CD14-positive monocyte (primary cell): ENCODE measurements around the gene TOP3A. TPM values are rescaled to one million over a fixed set of nuclear protein-coding genes. Genes with fewer than 3 reads are reported as not detected.

Experiments
- DNase-seq, 3 donors: peaks; one replicate each; pipeline ENCODE4 v3.0.0-alpha.2; 2011 to 2022
- H2AFZ ChIP-seq: 2 replicates; pipeline ENCODE4 v1.6.0; 2012; ENCODE audit warnings: mild to moderate bottlenecking, low read depth, low read length, inconsistent platforms; ENCODE audit not compliant: insufficient read depth, poor library complexity, severe bottlenecking
- H3K27ac ChIP-seq, 2 donors: 1 replicate in 1 of 2; 2 replicates in 1 of 2; pipeline ENCODE4 v1.5.1; 2012 to 2013; ENCODE audit warnings: low read length in 2 of 2, control low read depth in 1 of 2, inconsistent platforms in 1 of 2, low read depth in 1 of 2, mild to moderate bottlenecking in 1 of 2
- H3K27me3 ChIP-seq, 2 donors: one replicate each; pipeline versions ENCODE4 v1.6.0 to v1.6.1; 2011 to 2013; ENCODE audit warnings: low read length in 2 of 2; ENCODE audit not compliant: control insufficient read depth in 2 of 2, insufficient read depth in 2 of 2
- H3K36me3 ChIP-seq, 2 donors: replicated peaks in 1 of 2; 1 replicate in 1 of 2; 2 replicates in 1 of 2; pipeline versions ENCODE4 v1.5.1 to v1.6.1; 2012 to 2013; ENCODE audit warnings: low read length in 2 of 2, control low read depth in 1 of 2, inconsistent platforms in 1 of 2, mild to moderate bottlenecking in 1 of 2; ENCODE audit not compliant: insufficient read depth in 2 of 2, control insufficient read depth in 1 of 2
- H3K4me1 ChIP-seq, 2 donors: 1 replicate in 1 of 2; 2 replicates in 1 of 2; pipeline versions ENCODE4 v1.5.1 to v1.6.1; 2012 to 2013; ENCODE audit warnings: low read length in 2 of 2, control low read depth in 1 of 2, inconsistent platforms in 1 of 2, mild to moderate bottlenecking in 1 of 2, moderate library complexity in 1 of 2; ENCODE audit not compliant: insufficient read depth in 2 of 2, control insufficient read depth in 1 of 2
- H3K4me2 ChIP-seq: replicated peaks from 2 replicates; pipeline ENCODE3; 2012; ENCODE audit warnings: low read length, moderate library complexity, mild to moderate bottlenecking; ENCODE audit not compliant: poor library complexity, severe bottlenecking; ENCODE audit errors: extremely low read depth
- H3K4me3 ChIP-seq, 3 experiments: fragments of 200-600 bp in 1 of 3; sonication (generic) in 1 of 3; replicated peaks in 1 of 3; 1 replicate in 2 of 3; 2 replicates in 1 of 3; pipeline ENCODE4 v1.5.1; 2011 to 2013; ENCODE audit warnings: low read length in 3 of 3, mild to moderate bottlenecking in 3 of 3, control low read depth in 2 of 3, low read depth in 2 of 3, inconsistent platforms in 1 of 3, moderate library complexity in 1 of 3
- H3K79me2 ChIP-seq: 2 replicates; pipeline ENCODE4 v1.6.0; 2012; ENCODE audit warnings: mild to moderate bottlenecking, control low read depth, inconsistent platforms, low read length, moderate library complexity; ENCODE audit not compliant: insufficient read depth
- H3K9ac ChIP-seq: 2 replicates; pipeline ENCODE4 v1.6.0; 2017; ENCODE audit warnings: low read length, mild to moderate bottlenecking; ENCODE audit not compliant: insufficient read depth, poor library complexity, severe bottlenecking
- H3K9me3 ChIP-seq, 2 donors: replicated peaks in 1 of 2; 1 replicate in 1 of 2; 2 replicates in 1 of 2; pipeline versions ENCODE4 v1.5.1 to v1.6.1; 2012 to 2013; ENCODE audit warnings: low read length in 2 of 2, control low read depth in 1 of 2; ENCODE audit not compliant: control insufficient read depth in 1 of 2, insufficient read depth in 1 of 2
- H4K20me1 ChIP-seq: 2 replicates; pipeline ENCODE4 v1.6.0; 2012; ENCODE audit warnings: mild to moderate bottlenecking, low read length, control low read depth, moderate library complexity; ENCODE audit not compliant: insufficient read depth
- H3K27ac Mint-ChIP-seq, 7 donors: one replicate each; pipeline ENCODE4 v1.8.0; 2020; ENCODE audit warnings: mild to moderate bottlenecking in 7 of 7, mixed read lengths in 7 of 7, moderate library complexity in 6 of 7, inconsistent platforms in 2 of 7
- H3K27me3 Mint-ChIP-seq, 3 donors: one replicate each; pipeline ENCODE4 v1.8.0; 2021 to 2022; ENCODE audit warnings: low read depth in 3 of 3, mild to moderate bottlenecking in 3 of 3, mixed read lengths in 3 of 3, moderate library complexity in 3 of 3, inconsistent platforms in 1 of 3
- H3K36me3 Mint-ChIP-seq, 2 donors: one replicate each; pipeline ENCODE4 v1.8.0; 2020; ENCODE audit warnings: mixed read lengths in 2 of 2, inconsistent platforms in 1 of 2, mild to moderate bottlenecking in 1 of 2
- H3K4me1 Mint-ChIP-seq: one replicate; pipeline ENCODE4 v1.8.0; 2020; ENCODE audit warnings: mild to moderate bottlenecking, mixed read lengths
- H3K4me3 Mint-ChIP-seq, 2 donors: one replicate each; pipeline ENCODE4 v1.8.0; 2020; ENCODE audit warnings: mild to moderate bottlenecking in 2 of 2, mixed read lengths in 2 of 2, moderate library complexity in 1 of 2
- H3K9me3 Mint-ChIP-seq, 7 donors: one replicate each; pipeline ENCODE4 v1.8.0; 2020 to 2022; ENCODE audit warnings: mixed read lengths in 7 of 7, mild to moderate bottlenecking in 6 of 7, moderate library complexity in 6 of 7, inconsistent platforms in 2 of 7
- WGBS: methylation state at CpG from one replicate; pipeline ENCODE4 v1.1.5; 2013; ENCODE audit warnings: missing lambda C conversion rate; ENCODE audit not compliant: insufficient coverage; 5-methylcytosine and 5-hydroxymethylcytosine counted together
- intact Hi-C, 2 donors: fragments of 100-400 bp; cut with micrococcal nuclease; formaldehyde crosslinking; loops; one replicate each; pipeline versions ENCODE4 v1.15.0 to v1.15.1; 2023
- polyA plus RNA-seq, 3 donors: library from polyadenylated mRNA; depleted of rRNA in 1 of 3; unstranded in 2 of 3; stranded (reverse) in 1 of 3; fragments of 300-500 nt in 2 of 3; fragments of >200 nt in 1 of 3; fragmentation: Illumina TruSeq in 2 of 3; gene quantifications; 1 replicate in 2 of 3; 2 replicates in 1 of 3; pipeline ENCODE4 v1.2.3, GENCODE V29; 2012 to 2021
- TF ChIP-seq, protein P1 (sequence below): fragments of 200-600 bp; IDR thresholded peaks from one replicate; pipeline ENCODE4 v1.8.0; 2022; ENCODE audit warnings: antibody characterized with exemption, mild to moderate bottlenecking

The TOP3A gene
- polyA plus RNA-seq, 3 donors: 15.2 to 25.6 (median 22.3) TPM

DNA sequence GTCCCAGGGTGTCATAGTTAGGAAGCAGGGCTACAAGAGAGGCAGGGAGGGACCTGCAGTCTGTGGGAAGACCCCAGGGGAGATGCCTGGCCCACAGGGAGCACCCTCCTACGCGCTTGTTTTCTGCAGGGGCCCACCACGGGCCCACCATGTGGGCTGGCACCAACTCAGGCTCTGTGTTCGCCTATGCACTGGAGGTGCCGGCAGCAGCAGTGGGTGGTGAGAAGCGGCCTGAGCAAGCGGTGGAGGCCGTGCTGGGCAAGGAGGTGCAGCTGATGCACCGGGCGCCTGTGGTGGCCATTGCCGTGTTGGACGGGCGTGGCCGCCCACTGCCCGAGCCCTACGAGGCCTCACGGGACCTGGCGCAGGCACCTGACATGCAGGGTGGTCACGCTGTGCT, 74.3 kb downstream of the TOP3A start:
- Mint-ChIP-seq H3K36me3 (peaks cover 35 to 60% of the 10 kb centered on the region in 2 donors), H3K27ac (peak overlapping the region in 1 of 7 donors; percentile 23), H3K9me3 (no peaks in the 10 kb centered on the region), H3K27me3 (peaks cover 0 to 2% (median 2%) of the 10 kb centered on the region in 3 donors), H3K4me1 (no peaks in the 10 kb centered on the region), H3K4me3 (no peak overlapping the region)
- intact Hi-C loops: no loop called here
- Histone ChIP-seq H3K4me1 (no peaks in the 10 kb centered on the region), H4K20me1 (peaks cover 17% of the 10 kb centered on the region), H3K4me2 (no peak overlapping the region), H3K9ac (no peak overlapping the region), H2AFZ (no peak overlapping the region), H3K4me3 (no peak overlapping the region), H3K27me3 (no peaks in the 10 kb centered on the region), H3K36me3 (peaks cover 42 to 64% of the 10 kb centered on the region in 2 donors), H3K27ac (no peak overlapping the region), H3K79me2 (no peaks in the 10 kb centered on the region), H3K9me3 (no peaks in the 10 kb centered on the region)
- 97% methylated on average over 14 of the region's 19 CpGs for WGBS
- DNase-seq: no peak
- TF ChIP-seq, protein P1, sequence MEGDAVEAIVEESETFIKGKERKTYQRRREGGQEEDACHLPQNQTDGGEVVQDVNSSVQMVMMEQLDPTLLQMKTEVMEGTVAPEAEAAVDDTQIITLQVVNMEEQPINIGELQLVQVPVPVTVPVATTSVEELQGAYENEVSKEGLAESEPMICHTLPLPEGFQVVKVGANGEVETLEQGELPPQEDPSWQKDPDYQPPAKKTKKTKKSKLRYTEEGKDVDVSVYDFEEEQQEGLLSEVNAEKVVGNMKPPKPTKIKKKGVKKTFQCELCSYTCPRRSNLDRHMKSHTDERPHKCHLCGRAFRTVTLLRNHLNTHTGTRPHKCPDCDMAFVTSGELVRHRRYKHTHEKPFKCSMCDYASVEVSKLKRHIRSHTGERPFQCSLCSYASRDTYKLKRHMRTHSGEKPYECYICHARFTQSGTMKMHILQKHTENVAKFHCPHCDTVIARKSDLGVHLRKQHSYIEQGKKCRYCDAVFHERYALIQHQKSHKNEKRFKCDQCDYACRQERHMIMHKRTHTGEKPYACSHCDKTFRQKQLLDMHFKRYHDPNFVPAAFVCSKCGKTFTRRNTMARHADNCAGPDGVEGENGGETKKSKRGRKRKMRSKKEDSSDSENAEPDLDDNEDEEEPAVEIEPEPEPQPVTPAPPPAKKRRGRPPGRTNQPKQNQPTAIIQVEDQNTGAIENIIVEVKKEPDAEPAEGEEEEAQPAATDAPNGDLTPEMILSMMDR: no peak

GRCh38 chr17:18238299-18238698, 76.5 kb downstream of the TOP3A start:
- no peaks in the 10 kb centered on the region for H4K20me1 ChIP-seq
- H3K9me3 ChIP-seq: no peaks in the 10 kb centered on the region
- H3K79me2 ChIP-seq: no peaks in the 10 kb centered on the region
- Mint-ChIP-seq H3K9me3 (no peaks in the 10 kb centered on the region), H3K27ac (no peak overlapping the region), H3K4me3 (peak overlapping the region in 1 of 2 donors; percentile 31), H3K27me3 (peaks cover 0 to 2% (median 2%) of the 10 kb centered on the region in 3 donors), H3K4me1 (no peaks in the 10 kb centered on the region), H3K36me3 (peaks cover 40 to 62% of the 10 kb centered on the region in 2 donors)
- peaks cover 36 to 66% of the 10 kb centered on the region in 2 donors for H3K36me3 ChIP-seq
- TF ChIP-seq, protein P1: no peak
- no peak overlapping the region for H3K4me3 ChIP-seq
- no peak overlapping the region for H3K9ac ChIP-seq
- no peak overlapping the region for H2AFZ ChIP-seq
- WGBS: 97% methylated on average over 18 of the region's 18 CpGs
- H3K27ac ChIP-seq: no peak overlapping the region
- intact Hi-C loops: no loop called here
- no peaks in the 10 kb centered on the region for H3K27me3 ChIP-seq
- no peaks in the 10 kb centered on the region for H3K4me1 ChIP-seq
- no peak overlapping the region for H3K4me2 ChIP-seq
- DNase-seq: no peak
